Dermis lymphatic vessel endothelial cell (primary cell): ENCODE results near the gene FRMD8. TPM values are rescaled to one million over a fixed set of nuclear protein-coding genes. Genes with fewer than 3 reads are reported as not detected.

Source experiments
- total RNA-seq: library from RNA; depleted of rRNA; stranded (reverse); fragments of >200 nt; gene quantifications from 2 replicates; pipeline ENCODE4 v1.2.1, GENCODE V29; 2014

FRMD8 gene, protein sequence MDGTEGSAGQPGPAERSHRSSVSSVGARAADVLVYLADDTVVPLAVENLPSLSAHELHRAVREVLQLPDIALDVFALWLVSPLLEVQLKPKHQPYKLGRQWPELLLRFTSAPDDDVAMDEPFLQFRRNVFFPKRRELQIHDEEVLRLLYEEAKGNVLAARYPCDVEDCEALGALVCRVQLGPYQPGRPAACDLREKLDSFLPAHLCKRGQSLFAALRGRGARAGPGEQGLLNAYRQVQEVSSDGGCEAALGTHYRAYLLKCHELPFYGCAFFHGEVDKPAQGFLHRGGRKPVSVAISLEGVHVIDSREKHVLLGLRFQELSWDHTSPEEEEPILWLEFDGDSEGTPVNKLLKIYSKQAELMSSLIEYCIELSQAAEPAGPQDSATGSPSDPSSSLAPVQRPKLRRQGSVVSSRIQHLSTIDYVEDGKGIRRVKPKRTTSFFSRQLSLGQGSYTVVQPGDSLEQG
- 73.0 and 77.6 TPM in 2 replicates for total RNA-seq

DNA sequence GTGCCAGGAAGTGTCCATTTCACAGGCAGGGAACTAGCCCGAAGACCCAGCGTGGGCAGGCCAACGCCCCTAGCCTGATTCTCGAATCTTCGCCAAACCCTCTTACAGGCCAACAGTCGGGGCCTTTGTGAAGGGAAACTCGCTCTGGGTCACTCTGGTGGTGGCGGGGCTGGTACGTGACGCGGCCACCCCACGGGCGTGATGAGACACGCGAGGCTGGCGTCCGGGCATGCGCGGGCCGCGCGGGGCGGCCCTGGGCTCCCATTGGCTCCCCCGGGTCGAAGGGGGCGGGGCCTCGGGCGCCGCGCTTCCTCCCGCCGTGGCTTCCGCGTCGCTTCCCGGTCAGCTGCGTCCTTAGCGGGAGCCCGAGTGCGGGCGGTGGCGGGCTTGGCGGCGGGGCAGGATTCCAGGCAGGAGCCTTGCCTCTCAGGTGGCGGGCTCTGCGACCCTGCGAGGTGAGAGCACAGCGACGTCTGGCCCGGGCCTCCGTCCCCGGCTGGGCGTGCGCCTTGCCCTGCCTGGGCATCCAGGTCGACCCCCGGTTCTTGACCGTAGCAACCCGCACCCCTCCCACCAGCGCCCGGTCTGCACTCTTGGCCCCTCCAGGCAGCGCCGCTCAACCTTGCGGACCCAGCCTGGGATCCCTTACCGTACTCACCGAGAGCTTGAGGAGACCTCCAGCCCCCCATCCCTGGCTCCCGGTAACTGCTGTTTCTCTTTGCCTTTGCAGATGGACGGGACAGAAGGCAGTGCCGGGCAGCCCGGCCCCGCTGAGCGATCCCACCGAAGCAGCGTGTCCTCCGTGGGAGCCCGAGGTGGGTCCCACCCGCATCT, at the start of gene FRMD8:
Gene FRMD8, plus strand, starts transcription at position 331 of the 834 bp plus-strand sequence. Its CDS starts 400 bp downstream, at position 731.

GRCh38 chr11:65354265-65355012, 32.0 kb upstream of the FRMD8 start, which contains the start of gene TIGD3:
Gene TIGD3 (plus strand): TSS chr11:65354751. CDS start chr11:65355809, 1,058 bp downstream.

DNA sequence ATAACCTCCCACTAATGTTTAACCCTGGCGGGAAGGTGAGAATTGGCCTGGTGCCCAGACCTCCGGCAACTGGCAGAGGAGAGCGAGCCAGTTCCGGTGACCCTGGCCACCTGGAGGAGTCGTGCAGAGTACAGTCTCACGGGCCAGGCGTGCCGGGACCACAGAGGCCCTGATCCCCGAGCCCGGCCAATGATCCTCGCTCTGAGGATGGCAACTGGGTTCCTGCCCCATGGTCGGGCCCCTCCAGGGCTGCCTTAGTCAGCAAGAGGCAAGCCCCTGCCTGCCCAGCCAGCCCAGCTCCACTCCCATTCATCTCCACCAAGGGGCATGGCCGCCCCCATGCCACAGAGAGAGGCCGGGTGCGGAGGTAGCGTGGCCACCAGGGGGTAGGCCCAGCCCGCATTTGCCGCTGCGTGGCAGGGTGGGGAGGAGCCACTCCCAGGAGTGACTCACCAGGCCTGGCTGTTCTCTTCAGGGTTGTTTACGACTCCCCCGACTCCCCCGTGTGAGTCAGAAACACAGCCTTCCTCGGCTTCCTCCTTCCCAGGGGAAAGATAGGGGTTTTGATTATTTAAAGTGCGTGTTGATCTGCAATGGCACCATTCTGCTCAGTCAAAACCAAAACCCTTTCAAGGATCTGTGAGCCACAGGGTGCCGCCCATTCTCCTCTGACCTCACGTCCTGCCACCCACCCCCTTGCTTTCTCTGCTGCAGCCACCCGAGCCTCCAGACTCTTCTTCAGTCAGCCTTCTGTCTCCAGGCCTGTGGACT, 4.2 kb upstream of the FRMD8 start, which contains the start of gene SLC25A45:
Gene SLC25A45, minus strand, starts transcription at position 614 of the 771 bp plus-strand sequence. CDS start 695 bp downstream, outside the sequence.

DNA sequence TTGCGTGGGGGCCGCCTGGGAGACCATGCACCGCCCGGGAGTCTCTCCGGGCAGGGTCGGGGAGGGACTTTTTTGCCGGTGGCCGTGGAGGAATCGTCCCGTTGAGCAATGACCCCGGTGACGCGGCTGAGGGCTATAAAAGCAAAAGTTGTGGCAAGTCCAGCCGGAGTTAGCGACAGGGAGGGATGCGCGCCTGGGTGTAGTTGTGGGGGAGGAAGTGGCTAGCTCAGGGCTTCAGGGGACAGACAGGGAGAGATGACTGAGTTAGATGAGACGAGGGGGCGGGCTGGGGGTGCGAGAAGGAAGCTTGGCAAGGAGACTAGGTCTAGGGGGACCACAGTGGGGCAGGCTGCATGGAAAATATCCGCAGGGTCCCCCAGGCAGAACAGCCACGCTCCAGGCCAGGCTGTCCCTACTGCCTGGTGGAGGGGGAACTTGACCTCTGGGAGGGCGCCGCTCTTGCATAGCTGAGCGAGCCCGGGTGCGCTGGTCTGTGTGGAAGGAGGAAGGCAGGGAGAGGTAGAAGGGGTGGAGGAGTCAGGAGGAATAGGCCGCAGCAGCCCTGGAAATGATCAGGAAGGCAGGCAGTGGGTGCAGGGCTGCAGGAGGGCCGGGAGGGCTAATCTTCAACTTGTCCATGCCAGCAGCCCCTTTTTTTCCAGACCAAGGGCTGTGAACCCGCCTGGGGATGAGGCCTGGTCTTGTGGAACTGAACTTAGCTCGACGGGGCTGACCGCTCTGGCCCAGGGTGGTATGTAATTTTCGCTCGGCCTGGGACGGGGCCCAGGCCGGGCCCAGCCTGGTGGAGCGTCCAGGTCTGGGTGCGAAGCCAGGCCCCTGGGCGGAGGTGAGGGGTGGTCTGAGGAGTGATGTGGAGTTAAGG, 36.4 kb downstream of the FRMD8 start, which contains the start of gene NEAT1:
Gene NEAT1, plus strand, starts transcription at position 166 of the 883 bp plus-strand sequence.

Other genes with a start within 250 kb of the FRMD8 start
- gene SPDYC, start 216.4 kb upstream of the FRMD8 start, total RNA-seq, result not detected in 2 replicates
- 80.4 and 81.5 TPM in 2 replicates for gene CAPN1, start 204.7 kb upstream of the FRMD8 start, total RNA-seq
- 3.3 and 3.4 TPM in 2 replicates for gene POLA2, start 124.7 kb upstream of the FRMD8 start, total RNA-seq
- 7.3 and 8.2 TPM in 2 replicates for gene CDC42EP2, start 71.8 kb upstream of the FRMD8 start, total RNA-seq
- gene DPF2, start 52.8 kb upstream of the FRMD8 start, total RNA-seq, result 17.8 and 25.1 TPM in 2 replicates
- 0.09 and 0.22 TPM in 2 replicates for gene TIGD3, start 31.9 kb upstream of the FRMD8 start, total RNA-seq
- gene SLC25A45, start 4.0 kb upstream of the FRMD8 start, total RNA-seq, result 0.87 and 1.3 TPM in 2 replicates
- gene NEAT1, start 36.2 kb downstream of the FRMD8 start, total RNA-seq, result 50.3 and 79.9 TPM in 2 replicates
- 2,968 and 4,091 TPM in 2 replicates for gene MALAT1, start 112.4 kb downstream of the FRMD8 start, total RNA-seq
- 36.6 and 44.3 TPM in 2 replicates for gene SCYL1, start 138.4 kb downstream of the FRMD8 start, total RNA-seq
- 15.6 and 23.5 TPM in 2 replicates for gene LTBP3, start 171.7 kb downstream of the FRMD8 start, total RNA-seq
- gene ZNRD2, start 183.8 kb downstream of the FRMD8 start, total RNA-seq, result 26.7 and 33.2 TPM in 2 replicates
- gene FAM89B, start 185.9 kb downstream of the FRMD8 start, total RNA-seq, result 14.4 and 15.2 TPM in 2 replicates
- gene EHBP1L1, start 189.4 kb downstream of the FRMD8 start, total RNA-seq, result 3.1 and 3.4 TPM in 2 replicates
- gene KCNK7, start 209.2 kb downstream of the FRMD8 start, total RNA-seq, result under 0.01 and 0.17 TPM in 2 replicates
- gene MAP3K11, start 227.6 kb downstream of the FRMD8 start, total RNA-seq, result 55.4 and 62.3 TPM in 2 replicates
- 11.4 and 11.8 TPM in 2 replicates for gene PCNX3, start 229.1 kb downstream of the FRMD8 start, total RNA-seq